Spinal cord (tissue), 4 donors: Measurements from ENCODE around the gene SPACDR. TPM values are rescaled to one million over a fixed set of nuclear protein-coding genes. Genes with fewer than 3 reads are reported as not detected.

Experiments
- polyA plus RNA-seq, 2 donors: library from polyadenylated mRNA; unstranded; fragments of 120-200 nt; gene quantifications; one replicate each; pipeline ENCODE4 v1.2.1, GENCODE V29; 2013; ENCODE audit not compliant: insufficient read length in 2 of 2
- total RNA-seq, 2 donors: library from RNA; depleted of rRNA in 1 of 2; stranded (reverse); fragments of 120-200 nt in 1 of 2; fragments of >200 nt in 1 of 2; gene quantifications; one replicate each; pipeline versions ENCODE4 v1.2.3 to v1.2.4, GENCODE V29; 2013 to 2014

The SPACDR gene
- total and polyA plus RNA-seq, 4 donors = 2.0 to 12.0 (median 4.3) TPM

Other genes starting within 250 kb of the SPACDR start
- not detected for gene PVRIG, start 244.3 kb downstream of the SPACDR start, total RNA-seq
- 10 to 100 TPM; 11.6 to 13.5 TPM for gene PVRIG, start 244.3 kb downstream of the SPACDR start, polyA plus RNA-seq
- not detected for gene SPDYE3, start 156.6 kb downstream of the SPACDR start, total RNA-seq
- 10 to 100 TPM in 1 of 2 donors, 1 to 10 TPM in 1; 8.8 to 16.0 TPM for gene SPDYE3, start 156.6 kb downstream of the SPACDR start, polyA plus RNA-seq
- 10 to 100 TPM in 1 of 2 donors, 1 to 10 TPM in 1; 9.6 to 27.1 TPM for gene PILRB, start 106.1 kb downstream of the SPACDR start, total RNA-seq
- gene PILRB, start 106.1 kb downstream of the SPACDR start, polyA plus RNA-seq = 10 to 100 TPM; 37.6 to 50.2 TPM
- 1 to 10 TPM; 4.1 to 4.3 TPM for gene PILRA, start 90.8 kb downstream of the SPACDR start, total RNA-seq
- gene PILRA, start 90.8 kb downstream of the SPACDR start, polyA plus RNA-seq = 10 to 100 TPM in 1 of 2 donors, 1 to 10 TPM in 1; 6.6 to 10.6 TPM
- 1 to 10 TPM; 5.1 to 7.7 TPM for gene ZCWPW1, start 35.6 kb downstream of the SPACDR start, total RNA-seq
- 1 to 10 TPM; 6.6 to 8.0 TPM for gene ZCWPW1, start 35.6 kb downstream of the SPACDR start, polyA plus RNA-seq
- 10 to 100 TPM; 18.5 to 37.9 TPM for gene MEPCE, start 34.4 kb downstream of the SPACDR start, total RNA-seq
- 10 to 100 TPM; 40.1 to 41.8 TPM for gene MEPCE, start 34.4 kb downstream of the SPACDR start, polyA plus RNA-seq
- gene PPP1R35, start 27.8 kb downstream of the SPACDR start, total RNA-seq = 10 to 100 TPM in 1 of 2 donors, 1 to 10 TPM in 1; 5.3 to 20.4 TPM
- 10 to 100 TPM; 17.2 to 24.4 TPM for gene PPP1R35, start 27.8 kb downstream of the SPACDR start, polyA plus RNA-seq
- 100 to 1,000 TPM in 1 of 2 donors, 10 to 100 TPM in 1; 67.4 to 141 TPM for gene TSC22D4, start 15.0 kb upstream of the SPACDR start, total RNA-seq
- 100 to 1,000 TPM; 326 to 376 TPM for gene TSC22D4, start 15.0 kb upstream of the SPACDR start, polyA plus RNA-seq
- gene NYAP1, start 19.7 kb upstream of the SPACDR start, total RNA-seq = 10 to 100 TPM; 12.0 to 12.6 TPM
- 10 to 100 TPM; 62.2 to 63.4 TPM for gene NYAP1, start 19.7 kb upstream of the SPACDR start, polyA plus RNA-seq
- 10 to 100 TPM; 10.6 to 16.1 TPM for gene AGFG2, start 74.9 kb upstream of the SPACDR start, total RNA-seq
- 10 to 100 TPM; 18.3 to 21.0 TPM for gene AGFG2, start 74.9 kb upstream of the SPACDR start, polyA plus RNA-seq
- 1 to 10 TPM in 1 of 2 donors, not detected in 1; 1.9 TPM for gene SAP25, start 109.6 kb upstream of the SPACDR start, total RNA-seq
- 1 to 10 TPM; 3.4 to 9.8 TPM for gene SAP25, start 109.6 kb upstream of the SPACDR start, polyA plus RNA-seq
- 10 to 100 TPM in 1 of 2 donors, 1 to 10 TPM in 1; 9.6 to 17.2 TPM for gene LRCH4, start 121.9 kb upstream of the SPACDR start, total RNA-seq
- 10 to 100 TPM; 41.0 to 61.3 TPM for gene LRCH4, start 121.9 kb upstream of the SPACDR start, polyA plus RNA-seq
- 1 to 10 TPM in 1 of 2 donors, under 1 TPM in 1; 0.40 to 2.0 TPM for gene FBXO24, start 122.1 kb upstream of the SPACDR start, total RNA-seq
- 1 to 10 TPM in 1 of 2 donors, under 1 TPM in 1; 0.95 to 2.6 TPM for gene FBXO24, start 122.1 kb upstream of the SPACDR start, polyA plus RNA-seq
- 100 to 1,000 TPM in 1 of 2 donors, 10 to 100 TPM in 1; 71.6 to 201 TPM for gene PCOLCE, start 138.1 kb upstream of the SPACDR start, total RNA-seq
- 100 to 1,000 TPM in 1 of 2 donors, 10 to 100 TPM in 1; 97.7 to 180 TPM for gene PCOLCE, start 138.1 kb upstream of the SPACDR start, polyA plus RNA-seq
- gene MOSPD3, start 148.3 kb upstream of the SPACDR start, total RNA-seq = 10 to 100 TPM in 1 of 2 donors, 1 to 10 TPM in 1; 8.9 to 15.2 TPM
- 10 to 100 TPM; 51.3 to 54.7 TPM for gene MOSPD3, start 148.3 kb upstream of the SPACDR start, polyA plus RNA-seq
- gene TFR2, start 177.3 kb upstream of the SPACDR start, total RNA-seq = 1 to 10 TPM; 3.7 to 7.0 TPM
- gene TFR2, start 177.3 kb upstream of the SPACDR start, polyA plus RNA-seq = 10 to 100 TPM; 16.9 to 17.9 TPM
- 10 to 100 TPM; 16.5 to 35.2 TPM for gene ACTL6B, start 192.2 kb upstream of the SPACDR start, total RNA-seq
- 10 to 100 TPM; 83.1 to 89.8 TPM for gene ACTL6B, start 192.2 kb upstream of the SPACDR start, polyA plus RNA-seq
- gene GNB2, start 209.5 kb upstream of the SPACDR start, total RNA-seq = 10 to 100 TPM; 74.9 to 89.9 TPM
- gene GNB2, start 209.5 kb upstream of the SPACDR start, polyA plus RNA-seq = 100 to 1,000 TPM; 340 to 353 TPM
- gene GIGYF1, start 230.0 kb upstream of the SPACDR start, total RNA-seq = 10 to 100 TPM; 13.2 to 26.1 TPM
- 10 to 100 TPM; 41.7 to 53.7 TPM for gene GIGYF1, start 230.0 kb upstream of the SPACDR start, polyA plus RNA-seq
- gene POP7, start 241.9 kb upstream of the SPACDR start, total RNA-seq = 10 to 100 TPM; 26.2 to 45.2 TPM
- gene POP7, start 241.9 kb upstream of the SPACDR start, polyA plus RNA-seq = 10 to 100 TPM; 59.3 to 65.3 TPM